ENCODE data around the gene HIVEP1.

The HIVEP1 gene

DNA sequence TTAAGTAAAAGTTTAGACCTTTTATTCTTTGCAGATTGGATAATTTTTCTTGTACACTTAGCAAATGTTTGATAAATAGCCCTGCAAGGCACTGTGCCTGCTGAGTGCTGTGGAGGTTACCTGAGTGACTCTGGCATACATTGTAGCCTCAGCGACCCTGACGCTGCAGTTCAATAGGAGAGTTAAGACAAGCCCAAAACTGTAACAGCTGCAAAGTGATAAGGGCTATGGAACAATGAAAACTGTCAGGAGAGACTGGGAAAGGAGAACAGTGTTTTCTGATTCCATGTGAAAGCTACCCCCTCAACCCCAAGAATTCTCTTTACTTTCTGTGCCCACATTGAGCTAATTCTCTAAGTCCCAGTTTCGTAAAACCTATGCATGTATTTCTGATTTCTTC is 22.2 kb downstream of the HIVEP1 start:
- DNase-seq (ENCODE audit: low spot score): no peak
- TF ChIP-seq, protein P1, sequence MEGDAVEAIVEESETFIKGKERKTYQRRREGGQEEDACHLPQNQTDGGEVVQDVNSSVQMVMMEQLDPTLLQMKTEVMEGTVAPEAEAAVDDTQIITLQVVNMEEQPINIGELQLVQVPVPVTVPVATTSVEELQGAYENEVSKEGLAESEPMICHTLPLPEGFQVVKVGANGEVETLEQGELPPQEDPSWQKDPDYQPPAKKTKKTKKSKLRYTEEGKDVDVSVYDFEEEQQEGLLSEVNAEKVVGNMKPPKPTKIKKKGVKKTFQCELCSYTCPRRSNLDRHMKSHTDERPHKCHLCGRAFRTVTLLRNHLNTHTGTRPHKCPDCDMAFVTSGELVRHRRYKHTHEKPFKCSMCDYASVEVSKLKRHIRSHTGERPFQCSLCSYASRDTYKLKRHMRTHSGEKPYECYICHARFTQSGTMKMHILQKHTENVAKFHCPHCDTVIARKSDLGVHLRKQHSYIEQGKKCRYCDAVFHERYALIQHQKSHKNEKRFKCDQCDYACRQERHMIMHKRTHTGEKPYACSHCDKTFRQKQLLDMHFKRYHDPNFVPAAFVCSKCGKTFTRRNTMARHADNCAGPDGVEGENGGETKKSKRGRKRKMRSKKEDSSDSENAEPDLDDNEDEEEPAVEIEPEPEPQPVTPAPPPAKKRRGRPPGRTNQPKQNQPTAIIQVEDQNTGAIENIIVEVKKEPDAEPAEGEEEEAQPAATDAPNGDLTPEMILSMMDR (IDR thresholded peaks at IDR 0.05; ENCODE audit: borderline replicate concordance, control extremely low read depth, extremely low read depth, insufficient read depth, missing control alignments): no peak

DNA sequence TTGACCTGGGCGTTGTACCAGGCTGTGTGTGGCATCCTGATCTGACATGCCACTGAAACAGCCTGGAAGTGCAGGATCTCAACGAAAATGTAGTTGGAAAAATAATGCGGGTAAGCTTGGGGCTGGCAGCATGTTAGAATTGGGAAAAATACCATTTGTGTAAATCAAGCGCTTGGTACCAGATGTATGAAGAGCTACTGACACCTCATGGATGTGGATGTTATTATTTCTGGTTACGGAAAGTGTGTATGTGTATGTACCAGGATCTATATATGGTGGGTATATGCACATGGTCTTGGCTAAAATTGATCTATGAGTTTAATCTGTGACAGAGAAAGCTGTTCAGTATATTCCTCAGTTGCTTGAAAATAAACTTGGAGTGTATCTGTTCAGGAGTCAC is 22.7 kb downstream of the HIVEP1 start:
- TF ChIP-seq, protein P1 (IDR thresholded peaks at IDR 0.05; ENCODE audit: borderline replicate concordance, control extremely low read depth, extremely low read depth, insufficient read depth, missing control alignments): no peak
- no peak for DNase-seq (ENCODE audit: low spot score)
- in situ Hi-C loops (cut with MboI; ENCODE audit: low sequenced_read_pairs, unreplicated experiment): no loop called here

More for the DNA sequence above, 22.2 kb downstream of the HIVEP1 start:
- in situ Hi-C loops (cut with MboI; ENCODE audit: low sequenced_read_pairs, unreplicated experiment): no loop called here

DNA sequence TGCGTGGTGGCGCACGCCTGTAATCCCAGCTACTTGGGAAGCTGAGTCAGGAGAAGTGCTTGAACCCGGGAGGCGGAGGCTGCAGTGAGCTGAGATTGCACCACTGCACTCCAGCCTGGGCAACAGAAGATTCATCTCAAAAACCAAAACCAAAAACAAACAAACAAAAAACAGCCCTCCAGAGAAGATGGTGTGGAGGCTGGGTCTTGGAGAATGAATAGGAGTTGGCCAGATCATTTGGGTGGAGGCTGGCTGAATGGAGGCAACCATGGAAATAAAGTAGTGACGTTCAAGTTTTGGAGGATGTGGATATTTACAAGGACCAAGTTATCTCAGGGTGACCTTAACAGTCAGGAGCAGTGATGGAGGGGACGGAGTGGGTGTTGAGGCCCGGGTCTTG is 24.7 kb downstream of the HIVEP1 start:
- in situ Hi-C loops (cut with MboI; ENCODE audit: low sequenced_read_pairs, unreplicated experiment): no loop called here
- TF ChIP-seq, protein P1 (IDR thresholded peaks at IDR 0.05; ENCODE audit: borderline replicate concordance, control extremely low read depth, extremely low read depth, insufficient read depth, missing control alignments): no peak
- no peak for DNase-seq (ENCODE audit: low spot score)

DNA sequence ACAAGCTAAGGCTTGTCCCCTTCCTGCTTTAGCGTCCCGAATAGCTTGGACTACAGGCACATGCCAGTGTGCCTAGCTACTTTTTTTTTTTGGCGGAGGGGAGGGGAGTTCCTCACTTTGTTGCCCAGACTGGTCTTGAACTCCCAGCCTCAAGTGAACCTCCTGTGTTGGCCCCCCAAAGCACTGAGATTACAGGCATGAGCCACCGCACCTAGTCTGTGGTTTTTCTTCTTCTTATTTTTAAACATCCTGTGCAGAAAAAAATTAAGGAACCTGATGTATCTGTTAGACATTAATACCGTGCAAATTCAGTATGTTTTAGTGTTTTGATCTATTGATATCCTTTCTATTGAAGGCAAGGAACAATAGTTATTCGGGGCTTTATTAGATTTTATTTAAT is 25.7 kb downstream of the HIVEP1 start:
- in situ Hi-C loops (cut with MboI; ENCODE audit: low sequenced_read_pairs, unreplicated experiment): no loop called here
- TF ChIP-seq, protein P1 (IDR thresholded peaks at IDR 0.05; ENCODE audit: borderline replicate concordance, control extremely low read depth, extremely low read depth, insufficient read depth, missing control alignments): no peak
- DNase-seq (ENCODE audit: low spot score): no peak

DNA sequence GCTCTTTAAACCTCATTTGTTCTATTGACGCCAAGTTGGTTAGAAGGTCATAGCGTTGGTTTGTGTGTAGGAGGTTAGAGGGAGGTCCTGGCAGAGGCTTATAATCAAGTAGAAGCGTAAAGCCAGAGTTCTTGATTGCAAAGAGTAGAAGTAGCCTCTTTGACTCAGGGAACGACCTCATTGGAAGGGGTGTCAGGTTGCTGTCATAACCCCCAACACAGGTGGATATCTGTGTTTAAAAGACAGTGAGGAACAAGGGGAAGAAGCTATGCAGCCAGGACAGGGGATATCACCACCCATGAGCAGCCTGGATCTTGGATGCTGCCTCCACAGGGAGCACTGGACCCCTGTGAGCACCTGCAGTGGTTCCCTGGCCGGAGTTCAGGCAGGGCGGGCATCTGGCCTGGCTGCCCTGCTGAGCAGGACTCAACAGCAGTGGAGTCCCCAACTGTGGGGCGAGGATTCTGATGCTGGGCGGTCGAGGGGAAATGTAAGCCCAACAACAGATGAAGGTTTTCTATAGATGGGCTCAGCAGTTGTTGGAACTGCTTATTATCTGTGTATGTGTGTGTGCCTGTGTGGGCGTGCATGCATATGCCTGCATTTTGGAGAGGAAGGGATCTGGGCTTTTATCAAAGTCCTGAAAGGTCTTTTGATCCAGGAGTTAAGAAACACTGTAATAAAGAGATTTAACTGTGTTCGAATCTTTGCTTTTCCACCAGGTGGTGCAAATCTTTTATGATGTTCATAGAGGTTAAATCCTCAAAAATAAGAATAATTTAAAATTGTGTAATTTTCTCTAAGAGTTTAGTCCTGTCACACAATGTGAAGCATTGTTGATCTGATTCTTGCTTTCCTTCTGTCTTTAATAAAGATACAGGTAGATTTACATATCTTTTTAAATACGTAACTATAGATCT is 27.7 kb downstream of the HIVEP1 start:
- in situ Hi-C loops (cut with MboI; ENCODE audit: low sequenced_read_pairs, unreplicated experiment): no loop called here
- DNase-seq (ENCODE audit: low spot score): no peak

DNA sequence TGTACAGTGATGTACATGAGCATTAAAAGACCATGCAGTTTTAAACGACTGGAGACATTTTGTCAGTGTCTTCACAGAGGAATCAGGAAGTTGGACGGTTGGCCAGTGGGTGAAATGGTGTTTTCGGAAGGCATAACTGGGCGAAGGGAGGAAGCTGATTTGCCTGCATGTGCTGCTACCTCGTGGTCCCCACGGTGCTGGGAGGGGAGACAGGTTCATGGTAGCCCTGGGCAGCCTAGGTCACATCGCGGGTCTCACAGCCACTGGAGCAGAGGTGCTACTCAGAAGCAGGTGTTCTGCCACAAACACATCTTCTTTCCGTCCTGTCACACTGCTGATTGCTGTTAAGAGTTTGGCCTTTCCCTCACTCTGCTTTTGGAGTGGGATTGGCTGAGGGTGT is 35.2 kb downstream of the HIVEP1 start:
- TF ChIP-seq, protein P1 (IDR thresholded peaks at IDR 0.05; ENCODE audit: borderline replicate concordance, control extremely low read depth, extremely low read depth, insufficient read depth, missing control alignments): no peak
- peak; percentile 36 for DNase-seq (ENCODE audit: low spot score)
- in situ Hi-C loops (cut with MboI; ENCODE audit: low sequenced_read_pairs, unreplicated experiment): no loop called here

More for the DNA sequence above, 27.7 kb downstream of the HIVEP1 start:
- TF ChIP-seq, protein P1 (IDR thresholded peaks at IDR 0.05; ENCODE audit: borderline replicate concordance, control extremely low read depth, extremely low read depth, insufficient read depth, missing control alignments): no peak
